H9 (cell line): Measurements from ENCODE around the gene FSD1. TPM values are rescaled to one million over a fixed set of nuclear protein-coding genes. Genes with fewer than 3 reads are reported as not detected.

ENCODE experiments used
- DNase-seq: peaks from one replicate; pipeline ENCODE4 v3.0.0-alpha.2; 2017
- H2AFZ ChIP-seq: one replicate; pipeline ENCODE4 v1.6.1; 2013; ENCODE audit warnings: mild to moderate bottlenecking, low read length, control low read depth, moderate library complexity
- H2AK5ac ChIP-seq: 2 replicates; pipeline ENCODE4 v1.6.1; 2013; ENCODE audit warnings: low read length, control low read depth, mixed read lengths; ENCODE audit not compliant: insufficient read length
- H2BK120ac ChIP-seq: one replicate; pipeline ENCODE4 v1.6.1; 2013; ENCODE audit warnings: low read depth, mild to moderate bottlenecking, low read length, control low read depth, inconsistent platforms; ENCODE audit not compliant: poor library complexity, severe bottlenecking
- H2BK12ac ChIP-seq: 2 replicates; pipeline ENCODE4 v1.6.1; 2013; ENCODE audit warnings: low read length, control low read depth, mixed read lengths, low read depth; ENCODE audit not compliant: insufficient read length
- H2BK15ac ChIP-seq: 2 replicates; pipeline ENCODE4 v1.6.1; 2013; ENCODE audit warnings: low read depth, low read length, control low read depth
- H2BK20ac ChIP-seq: one replicate; pipeline ENCODE4 v1.6.1; 2013; ENCODE audit warnings: low read depth, mild to moderate bottlenecking, low read length, control low read depth, inconsistent platforms; ENCODE audit not compliant: poor library complexity, severe bottlenecking
- H2BK5ac ChIP-seq: 2 replicates; pipeline ENCODE4 v1.6.1; 2013; ENCODE audit warnings: low read length, control low read depth, mixed read lengths; ENCODE audit not compliant: insufficient read length
- H3K14ac ChIP-seq: 2 replicates; pipeline ENCODE4 v1.6.1; 2013; ENCODE audit warnings: low read length, control low read depth; ENCODE audit not compliant: insufficient read depth
- H3K18ac ChIP-seq: 2 replicates; pipeline ENCODE4 v1.6.1; 2013; ENCODE audit warnings: low read depth, mild to moderate bottlenecking, mixed read lengths, low read length, control low read depth; ENCODE audit not compliant: insufficient read length
- H3K23ac ChIP-seq: 2 replicates; pipeline ENCODE4 v1.6.1; 2013; ENCODE audit warnings: low read length, control low read depth, mixed read lengths, low read depth; ENCODE audit not compliant: insufficient read length
- H3K23me2 ChIP-seq: 2 replicates; pipeline ENCODE4 v1.6.1; 2013; ENCODE audit warnings: low read depth, mild to moderate bottlenecking, mixed read lengths, low read length, control low read depth; ENCODE audit not compliant: insufficient read length, poor library complexity, severe bottlenecking
- H3K27ac ChIP-seq: 2 replicates; pipeline ENCODE4 v1.5.1; 2013; ENCODE audit warnings: low read length, control low read depth, mixed read lengths, low read depth; ENCODE audit not compliant: insufficient read length
- H3K27me3 ChIP-seq: 2 replicates; pipeline ENCODE4 v1.6.1; 2013; ENCODE audit warnings: low read length, control low read depth, inconsistent platforms; ENCODE audit not compliant: insufficient read depth
- H3K4ac ChIP-seq: 2 replicates; pipeline ENCODE4 v1.6.1; 2013; ENCODE audit warnings: low read depth, mild to moderate bottlenecking, control low read depth, inconsistent platforms, low read length, moderate library complexity
- H3K4me1 ChIP-seq: 2 replicates; pipeline ENCODE4 v1.6.1; 2013; ENCODE audit warnings: low read length, control low read depth, inconsistent platforms; ENCODE audit not compliant: insufficient read depth
- H3K4me2 ChIP-seq: 2 replicates; pipeline ENCODE4 v1.6.1; 2013; ENCODE audit warnings: low read length, control low read depth, mixed read lengths; ENCODE audit not compliant: insufficient read length, insufficient read depth
- H3K56ac ChIP-seq: 2 replicates; pipeline ENCODE4 v1.6.1; 2013; ENCODE audit warnings: low read depth, mild to moderate bottlenecking, mixed read lengths, low read length, control low read depth; ENCODE audit not compliant: insufficient read length
- H3K79me1 ChIP-seq: 2 replicates; pipeline ENCODE4 v1.6.1; 2013; ENCODE audit warnings: low read depth, mild to moderate bottlenecking, moderate library complexity, low read length, control low read depth, inconsistent platforms; ENCODE audit not compliant: insufficient read depth, poor library complexity, severe bottlenecking
- H3K79me2 ChIP-seq: 2 replicates; pipeline ENCODE4 v1.6.1; 2013; ENCODE audit warnings: low read length, control low read depth, inconsistent platforms; ENCODE audit not compliant: insufficient read depth
- H3K9ac ChIP-seq: 2 replicates; pipeline ENCODE4 v1.6.1; 2013; ENCODE audit warnings: low read length, control low read depth, mixed read lengths; ENCODE audit not compliant: insufficient read length; ENCODE audit errors: extremely low read depth
- H3K9me3 ChIP-seq: one replicate; pipeline ENCODE4 v1.6.1; 2013; ENCODE audit warnings: low read depth, low read length, inconsistent platforms; ENCODE audit not compliant: control insufficient read depth
- H3T11ph ChIP-seq: one replicate; pipeline ENCODE4 v1.6.1; 2013; ENCODE audit warnings: mild to moderate bottlenecking, low read length, control low read depth, inconsistent platforms
- H4K20me1 ChIP-seq: one replicate; pipeline ENCODE4 v1.6.1; 2013; ENCODE audit not compliant: control insufficient read depth, insufficient read length, insufficient read depth
- H4K5ac ChIP-seq: 2 replicates; pipeline ENCODE4 v1.6.1; 2013; ENCODE audit warnings: low read depth, mild to moderate bottlenecking, mixed read lengths, low read length, control low read depth; ENCODE audit not compliant: insufficient read length
- H4K8ac ChIP-seq: replicated peaks from 2 replicates; pipeline ENCODE4 v1.6.1; 2013; ENCODE audit warnings: low read length, control low read depth, mixed read lengths, low read depth; ENCODE audit not compliant: insufficient read length
- H4K91ac ChIP-seq: 2 replicates; pipeline ENCODE4 v1.6.1; 2013; ENCODE audit warnings: low read depth, mild to moderate bottlenecking, moderate library complexity, mixed read lengths, low read length, control low read depth; ENCODE audit not compliant: insufficient read length
- H3K27ac Mint-ChIP-seq, 3 experiments: 2 replicates in 2 of 3; 3 replicates in 1 of 3; pipeline ENCODE4 v1.8.0; 2020 to 2021; ENCODE audit warnings: mixed read lengths in 3 of 3, mild to moderate bottlenecking in 1 of 3, moderate library complexity in 1 of 3
- H3K27me3 Mint-ChIP-seq: 2 replicates; pipeline ENCODE4 v1.8.0; 2021; ENCODE audit warnings: low read depth, mild to moderate bottlenecking, moderate library complexity, mixed read lengths
- H3K36me3 Mint-ChIP-seq, 3 experiments: 2 replicates in 2 of 3; 3 replicates in 1 of 3; pipeline ENCODE4 v1.8.0; 2020 to 2021; ENCODE audit warnings: low read depth in 3 of 3, mixed read lengths in 3 of 3; ENCODE audit not compliant: insufficient read depth in 1 of 3
- H3K4me1 Mint-ChIP-seq, 2 experiments: 2 replicates each; pipeline ENCODE4 v1.8.0; 2020; ENCODE audit warnings: mixed read lengths in 2 of 2
- H3K4me3 Mint-ChIP-seq, 2 experiments: 2 replicates in 1 of 2; 3 replicates in 1 of 2; pipeline ENCODE4 v1.8.0; 2020 to 2021; ENCODE audit warnings: mild to moderate bottlenecking in 2 of 2, mixed read lengths in 2 of 2, moderate library complexity in 1 of 2
- H3K9me3 Mint-ChIP-seq, 2 experiments: 2 replicates in 1 of 2; 3 replicates in 1 of 2; pipeline ENCODE4 v1.8.0; 2020; ENCODE audit warnings: mild to moderate bottlenecking in 2 of 2, mixed read lengths in 2 of 2, moderate library complexity in 1 of 2
- CTCF ChIP-seq: fragments of 200-600 bp; sonication (generic); conservative IDR thresholded peaks from 3 replicates; pipeline ENCODE4 v1.8.0; 2021; ENCODE audit warnings: antibody characterized with exemption, mild to moderate bottlenecking
- WGBS: extraction: QIAGEN DNeasy Blood & Tissue Kit; methylation state at CpG from one replicate; pipeline ENCODE4 v1.1.7; 2013; ENCODE audit warnings: missing lambda C conversion rate, low lambda C conversion rate, mixed read lengths; ENCODE audit not compliant: insufficient read length; ENCODE audit errors: extremely low coverage; 5-methylcytosine and 5-hydroxymethylcytosine counted together
- total RNA-seq: library from RNA; stranded (reverse); gene quantifications from 2 replicates; pipeline ENCODE4 v1.2.1, GENCODE V29; 2021

FSD1 gene
- total RNA-seq, 1 experiment from 2014 or later: 53.6 TPM

- Mint-ChIP-seq H3K27ac (0 out of 7 replicates have a peak overlapping the region, but pooled peaks of 1 of the 3 experiments have one; percentile 40), H3K9me3 (peaks cover 31% of the 10 kb centered on the region in 2 experiments), H3K4me1 (no peaks in the 10 kb centered on the region), H3K27me3 (no peaks in the 10 kb centered on the region; the same call in none of the 2 replicates), H3K4me3 (no peak overlapping the region), H3K36me3 (peaks cover 50 to 71% (median 56%) of the 10 kb centered on the region in 3 experiments)
- Histone ChIP-seq H2BK120ac (no peak overlapping the region), H3K14ac (no peak overlapping the region), H3K27me3 (no peaks in the 10 kb centered on the region), H4K91ac (no peak overlapping the region), H3K23me2 (no peaks in the 10 kb centered on the region), H3K9me3 (no peaks in the 10 kb centered on the region), H2AK5ac (no peak overlapping the region), H3K23ac (no peak overlapping the region), H3K56ac (no peak overlapping the region), H4K5ac (no peak overlapping the region), H2BK12ac (no peak overlapping the region), H2BK5ac (no peak overlapping the region), H3K4ac (no peak overlapping the region), H3K4me1 (no peaks in the 10 kb centered on the region), H3K79me2 (no peaks in the 10 kb centered on the region), H2BK20ac (no peak overlapping the region), H3K18ac (no peak overlapping the region), H4K20me1 (no peaks in the 10 kb centered on the region), H3K79me1 (no peaks in the 10 kb centered on the region), H4K8ac (no peak overlapping the region), H2BK15ac (no peak overlapping the region), H3K9ac (no peak overlapping the region), H3K27ac (no peak overlapping the region), H2AFZ (no peak overlapping the region), H3T11ph (no peak overlapping the region), H3K4me2 (no peak overlapping the region)
- no CpG with 5 or more reads among the region's 2 CpGs for WGBS
- DNase-seq: no peak
- no peak for TF ChIP-seq CTCF
Measured at GRCh38 chr19:4320419-4320818, 16.0 kb downstream of the FSD1 start.
